ENCODE measurements around the gene SH3RF2.
A peak's percentile ranks its signal among the peaks of the same experiment; 100 is the strongest.

SH3RF2 gene

DNA sequence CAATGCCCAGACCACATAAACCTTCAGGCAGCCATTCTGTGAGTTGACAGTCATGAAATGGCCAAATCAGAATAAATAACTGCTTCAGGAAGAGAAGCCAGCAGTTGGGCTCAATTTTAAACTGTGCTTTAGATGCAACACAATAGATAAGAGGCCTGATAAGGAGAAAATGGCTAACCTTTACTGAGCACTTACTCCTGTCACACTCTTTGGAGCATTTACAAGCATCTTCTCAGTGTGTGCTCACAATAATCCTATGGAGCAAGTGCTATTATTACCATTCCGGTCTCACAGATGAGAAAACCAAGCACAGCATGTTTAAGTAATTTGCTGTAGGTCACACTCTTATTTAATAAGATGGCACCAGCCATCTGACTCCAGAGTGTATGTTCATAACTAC is 11.5 kb upstream of the SH3RF2 start:
- POLR2A ChIA-PET (ENCODE audit: low non-redundant PET): interaction anchor here (0.7 kb wide), 1 partner anchor 12 kb away, joined by 3 read pairs; no protein-coding TSS in a partner anchor
- CTCF ChIA-PET: interaction anchor here (0.6 kb wide), 1 partner anchor 61 kb away, joined by 3 read pairs; no protein-coding TSS in a partner anchor
- TF ChIP-seq, protein P1, sequence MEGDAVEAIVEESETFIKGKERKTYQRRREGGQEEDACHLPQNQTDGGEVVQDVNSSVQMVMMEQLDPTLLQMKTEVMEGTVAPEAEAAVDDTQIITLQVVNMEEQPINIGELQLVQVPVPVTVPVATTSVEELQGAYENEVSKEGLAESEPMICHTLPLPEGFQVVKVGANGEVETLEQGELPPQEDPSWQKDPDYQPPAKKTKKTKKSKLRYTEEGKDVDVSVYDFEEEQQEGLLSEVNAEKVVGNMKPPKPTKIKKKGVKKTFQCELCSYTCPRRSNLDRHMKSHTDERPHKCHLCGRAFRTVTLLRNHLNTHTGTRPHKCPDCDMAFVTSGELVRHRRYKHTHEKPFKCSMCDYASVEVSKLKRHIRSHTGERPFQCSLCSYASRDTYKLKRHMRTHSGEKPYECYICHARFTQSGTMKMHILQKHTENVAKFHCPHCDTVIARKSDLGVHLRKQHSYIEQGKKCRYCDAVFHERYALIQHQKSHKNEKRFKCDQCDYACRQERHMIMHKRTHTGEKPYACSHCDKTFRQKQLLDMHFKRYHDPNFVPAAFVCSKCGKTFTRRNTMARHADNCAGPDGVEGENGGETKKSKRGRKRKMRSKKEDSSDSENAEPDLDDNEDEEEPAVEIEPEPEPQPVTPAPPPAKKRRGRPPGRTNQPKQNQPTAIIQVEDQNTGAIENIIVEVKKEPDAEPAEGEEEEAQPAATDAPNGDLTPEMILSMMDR (conservative IDR thresholded peaks at IDR 0.05; ENCODE audit: low read depth): no peak
- no peak for DNase-seq (ENCODE audit: low spot score)
- H3K27ac ChIP-seq: no peak overlapping the region; the same call in 1 of the 2 replicates

DNA sequence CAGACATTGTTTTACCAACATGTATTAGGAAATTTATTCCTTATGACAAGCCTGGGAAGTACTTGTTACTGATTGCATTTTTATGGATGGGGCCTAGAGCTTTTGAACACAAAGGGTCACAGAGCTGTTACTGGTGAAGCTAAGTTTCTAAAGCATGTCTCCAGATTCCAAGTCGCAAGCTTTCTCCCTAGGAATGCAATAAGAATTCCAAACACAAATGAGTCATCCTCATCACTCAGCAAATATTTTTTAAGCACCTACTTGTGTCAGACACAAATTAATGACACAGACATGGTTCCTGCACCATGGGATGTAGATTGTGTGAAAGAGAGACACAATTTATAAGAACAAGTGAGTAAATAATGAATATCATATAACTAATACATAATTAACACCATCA is 11.0 kb upstream of the SH3RF2 start:
- peak; percentile 74 for DNase-seq (ENCODE audit: low spot score)
- ChIA-PET POLR2A (ENCODE audit: low non-redundant PET) (interaction anchor here (0.6 to 0.7 kb wide), 2 partner anchors 9 to 12 kb away, joined by 3 to 8 read pairs; no protein-coding TSS in a partner anchor), CTCF (interaction anchor here (0.6 kb wide), 2 partner anchors 22 to 61 kb away, joined by 3 read pairs; no protein-coding TSS in a partner anchor)
- H3K27ac ChIP-seq: no peak overlapping the region
- TF ChIP-seq, protein P1 (conservative IDR thresholded peaks at IDR 0.05; ENCODE audit: low read depth): no peak

DNA sequence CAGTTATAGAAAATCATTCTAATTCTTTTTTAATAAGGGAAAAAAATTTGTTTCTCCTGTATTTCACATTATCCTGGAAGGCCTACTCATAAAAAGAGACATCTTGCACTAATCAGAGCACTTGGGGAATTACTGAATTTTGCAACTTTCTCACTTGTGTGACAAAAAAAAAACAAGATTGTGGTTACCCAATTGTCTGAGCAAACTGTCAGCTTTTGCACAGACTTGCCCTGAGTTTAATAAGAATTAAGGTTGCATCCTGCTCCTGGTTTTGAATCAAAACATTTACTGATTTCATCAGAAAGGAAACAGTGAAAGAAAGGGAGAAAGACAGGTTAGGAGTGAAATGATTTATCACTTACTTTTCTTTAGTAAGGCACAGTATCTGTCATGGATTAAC is 10.6 kb upstream of the SH3RF2 start:
- H3K27ac ChIP-seq: no peak overlapping the region
- peak; percentile 71 for DNase-seq (ENCODE audit: low spot score)
- TF ChIP-seq, protein P1 (conservative IDR thresholded peaks at IDR 0.05; ENCODE audit: low read depth): no peak
- ChIA-PET CTCF (interaction anchor here (0.6 kb wide), 1 partner anchor 22 kb away, joined by 3 read pairs; no protein-coding TSS in a partner anchor), POLR2A (ENCODE audit: low non-redundant PET) (interaction anchor here (0.6 kb wide), 1 partner anchor 9 kb away, joined by 8 read pairs; no protein-coding TSS in a partner anchor)

DNA sequence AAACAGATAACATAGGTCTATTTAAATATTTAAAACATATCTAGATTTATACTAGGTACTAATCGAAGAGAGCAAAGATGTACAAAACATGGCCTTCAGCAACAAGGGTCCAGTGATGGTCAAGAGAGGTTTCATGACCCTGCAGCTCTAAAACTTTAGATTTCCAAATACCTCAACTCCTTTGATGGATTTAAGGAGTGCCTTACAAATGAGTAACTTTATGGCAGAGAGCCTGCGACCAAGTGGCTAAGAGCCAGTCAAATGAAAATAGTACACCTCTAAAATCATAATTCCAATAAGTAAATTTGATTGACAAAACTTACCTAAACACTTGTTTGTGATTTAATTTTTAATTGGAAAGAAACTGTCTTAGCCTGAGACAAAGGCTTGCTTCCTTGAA is 4.7 kb upstream of the SH3RF2 start:
- H3K27ac ChIP-seq: no peak overlapping the region
- TF ChIP-seq, protein P1 (conservative IDR thresholded peaks at IDR 0.05; ENCODE audit: low read depth): no peak
- ChIA-PET CTCF (no interaction called here), POLR2A (ENCODE audit: low non-redundant PET) (no interaction called here)
- DNase-seq (ENCODE audit: low spot score): no peak

DNA sequence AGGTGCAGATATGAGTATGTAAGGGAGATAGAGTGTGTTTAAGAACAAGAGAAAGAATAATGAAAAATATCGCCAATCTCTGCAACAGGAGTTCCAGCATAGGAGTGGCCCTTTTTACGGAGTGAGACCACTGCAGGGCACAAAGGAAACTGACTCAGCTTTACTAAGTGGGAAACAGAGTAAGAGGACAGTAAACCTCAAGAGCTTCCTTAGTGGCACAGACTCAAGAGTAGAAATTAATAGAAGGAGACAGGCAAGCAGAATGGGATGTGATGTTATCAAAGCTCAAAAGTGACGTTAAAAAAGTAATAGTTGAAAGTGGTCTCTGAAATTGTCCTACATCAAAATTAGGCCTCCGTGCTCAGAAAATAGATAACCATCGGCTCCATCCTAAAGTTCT is 2.1 kb upstream of the SH3RF2 start:
- no peak overlapping the region for H3K27ac ChIP-seq
- CTCF ChIA-PET: no interaction called here
- no peak for DNase-seq (ENCODE audit: low spot score)
- TF ChIP-seq, protein P1 (conservative IDR thresholded peaks at IDR 0.05; ENCODE audit: low read depth): no peak
- POLR2A ChIA-PET (ENCODE audit: low non-redundant PET): no interaction called here

DNA sequence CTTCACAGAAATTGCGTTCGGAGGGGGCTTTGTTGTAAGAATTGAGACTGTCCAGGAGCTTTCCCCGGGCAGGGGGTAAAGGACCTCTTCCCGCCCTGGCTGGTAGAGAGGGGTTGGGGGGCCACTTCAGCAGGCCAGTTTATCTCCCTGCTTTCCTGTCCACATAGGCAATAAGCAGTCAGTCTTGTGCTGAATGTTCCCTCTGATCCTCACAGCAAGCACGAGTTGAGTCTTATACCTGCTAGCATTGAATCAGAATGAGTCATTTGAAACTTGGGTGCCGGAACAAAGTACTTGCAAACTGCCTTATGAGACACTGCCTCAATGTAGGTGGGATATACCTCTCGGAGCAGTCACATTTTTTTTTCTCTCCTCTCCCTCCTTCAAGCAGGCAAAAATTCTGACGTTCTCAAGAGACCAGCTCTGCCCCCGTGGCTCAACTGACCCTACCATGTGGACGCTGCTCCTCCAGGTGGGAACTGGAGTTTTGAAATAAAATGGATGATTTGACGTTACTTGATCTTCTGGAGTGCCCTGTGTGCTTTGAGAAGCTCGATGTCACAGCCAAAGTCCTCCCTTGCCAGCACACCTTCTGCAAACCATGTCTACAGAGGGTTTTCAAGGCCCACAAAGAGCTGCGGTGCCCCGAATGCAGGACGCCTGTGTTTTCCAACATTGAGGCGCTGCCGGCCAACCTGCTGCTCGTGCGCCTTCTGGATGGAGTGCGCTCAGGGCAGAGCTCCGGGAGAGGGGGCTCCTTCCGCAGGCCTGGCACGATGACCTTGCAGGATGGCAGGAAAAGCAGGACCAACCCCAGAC is 1.3 kb downstream of the SH3RF2 start:
- TF ChIP-seq, protein P1 (conservative IDR thresholded peaks at IDR 0.05; ENCODE audit: low read depth): no peak
- peak overlapping the region; percentile 95 for H3K27ac ChIP-seq
- ChIA-PET POLR2A (ENCODE audit: low non-redundant PET) (interaction anchor here (0.6 to 1.0 kb wide), 6 partner anchors 9 to 106 kb away, joined by 3 to 4 read pairs (median 3); no protein-coding TSS in a partner anchor), CTCF (interaction anchor here (0.5 to 1.3 kb wide), 8 partner anchors 29 to 689 kb away, joined by 3 to 6 read pairs (median 3); no protein-coding TSS in a partner anchor)
- DNase-seq (ENCODE audit: low spot score): peak; percentile 97

Data from RWPE1 (cell line).